ENCODE measurements around the gene UBE2L3.
"Not testable (repeated sequence)": the region's sequence is repeated elsewhere in the genome, so short reads cannot be mapped to it uniquely, and the experiment has no call there.

The UBE2L3 gene

DNA sequence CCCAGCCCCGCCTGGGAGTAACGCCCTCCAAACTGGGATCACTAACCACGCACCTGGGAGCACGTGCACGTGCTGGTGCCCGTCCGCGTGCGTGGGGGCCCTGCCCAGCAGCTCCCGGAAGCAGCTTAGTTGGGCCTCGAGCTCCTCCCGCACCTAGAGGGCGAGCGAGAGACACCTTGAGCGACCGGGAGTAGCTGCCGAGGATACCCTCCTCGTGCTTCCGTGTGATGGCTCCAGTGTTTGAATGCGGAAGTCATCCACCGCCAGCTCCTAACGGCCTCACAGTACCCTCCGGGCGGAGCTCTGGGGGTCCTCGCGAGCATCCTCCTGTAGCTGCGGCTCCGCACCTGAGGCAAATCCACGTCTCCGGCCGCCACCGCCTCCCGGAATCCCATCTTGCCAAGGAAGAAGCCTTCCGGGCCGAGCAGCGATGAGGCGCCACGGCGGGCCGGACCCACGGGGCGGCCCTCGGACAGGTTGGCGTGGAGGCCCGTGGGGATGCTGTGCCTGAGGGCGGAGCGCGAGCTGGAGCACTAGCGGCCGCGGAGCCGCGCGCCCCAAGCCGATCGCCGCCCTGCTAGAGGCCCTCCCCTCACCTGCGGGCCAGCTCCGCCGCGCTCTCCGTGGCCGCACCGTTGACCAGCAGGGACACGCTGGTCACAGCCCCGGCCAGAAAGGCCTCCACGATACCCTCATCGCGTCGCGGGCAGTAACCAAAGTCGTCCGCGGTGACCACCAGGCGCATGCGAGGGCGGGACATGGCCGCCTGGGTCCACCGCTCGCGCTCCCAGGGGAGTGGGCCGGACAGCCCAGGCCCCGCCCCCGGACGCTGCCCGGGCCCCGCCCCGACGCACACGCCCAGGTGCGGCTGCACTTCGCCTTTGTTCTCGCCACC, 62.0 kb downstream of the UBE2L3 start, which contains the start of gene YDJC:
Gene YDJC (minus strand): TSS at position 768 of the 895 bp plus-strand sequence. CDS start 8 bp downstream, at position 760.
- DNase-seq = peak; percentile 93 to 97

GRCh38 chr22:21631025-21631424, 63.5 kb downstream of the UBE2L3 start:
- DNase-seq = no peak

GRCh38 chr22:21632237-21632895, 64.9 kb downstream of the UBE2L3 start, which contains the start of gene CCDC116:
Gene CCDC116, plus strand, starts transcription at chr22:21632760. Its CDS starts 422 bp downstream, at chr22:21633182.
- DNase-seq = peak; percentile 49 to 62

- no peak for DNase-seq
These were observed 65.4 kb downstream of the UBE2L3 start for GRCh38 chr22:21632931-21633330.

GRCh38 chr22:21633481-21633880, 66.0 kb downstream of the UBE2L3 start:
- no peak for DNase-seq

- DNase-seq = no peak
These were observed 66.6 kb downstream of the UBE2L3 start for GRCh38 chr22:21634081-21634480.

- DNase-seq = no peak
These were observed 67.3 kb downstream of the UBE2L3 start for GRCh38 chr22:21634844-21635243.

GRCh38 chr22:21635771-21636510, 68.4 kb downstream of the UBE2L3 start:
- no peak for DNase-seq

DNA sequence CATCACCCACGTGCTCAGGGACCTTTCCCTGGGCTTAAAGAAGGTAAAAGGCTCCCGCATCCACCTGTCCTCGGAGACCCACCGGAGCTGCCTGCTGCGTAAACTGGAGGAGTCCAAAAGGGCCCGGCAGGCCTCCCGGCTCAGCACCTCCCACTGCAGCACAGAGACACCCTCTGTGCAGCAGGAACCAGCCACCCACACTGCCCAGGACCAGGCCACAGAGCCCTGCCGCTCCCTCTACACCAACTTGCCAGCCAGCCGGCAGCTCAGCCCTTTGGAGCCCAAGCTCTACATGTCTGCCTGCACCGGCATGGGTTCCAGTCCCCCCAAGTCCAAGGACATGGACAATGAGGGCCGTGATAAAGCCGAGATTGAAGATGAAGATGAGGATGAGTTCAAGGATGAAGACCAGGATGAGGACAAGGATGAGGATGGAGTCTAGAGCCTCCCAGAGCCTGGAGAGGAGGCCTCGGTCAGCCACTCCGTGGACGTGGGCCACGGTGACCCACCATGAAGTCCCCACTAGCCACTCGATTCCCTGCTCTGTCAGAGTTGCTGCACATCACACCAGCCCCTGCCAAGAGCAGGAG, 69.2 kb downstream of the UBE2L3 start:
- DNase-seq = no peak

DNA sequence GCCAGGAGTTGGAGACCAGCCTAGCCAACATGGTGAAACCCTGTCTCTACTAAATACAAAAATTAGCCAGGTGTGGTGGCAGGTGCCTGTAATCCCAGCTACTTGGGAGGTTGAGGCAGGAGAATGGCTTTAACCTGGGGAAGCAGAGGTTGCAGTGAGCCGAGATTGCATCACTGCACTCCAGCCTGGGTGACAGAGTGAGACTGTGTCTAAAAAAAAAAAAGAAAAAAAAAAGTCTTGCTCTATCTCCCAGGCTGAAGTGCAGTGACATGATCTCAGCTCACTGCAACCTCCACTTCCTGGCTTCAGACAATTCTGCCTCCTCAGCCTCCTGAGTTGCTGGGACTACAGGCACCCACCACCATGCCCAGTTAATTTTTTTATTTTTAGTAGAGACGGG, 69.9 kb downstream of the UBE2L3 start:
- DNase-seq = not testable (repeated sequence)

GRCh38 chr22:21639359-21639758, 71.8 kb downstream of the UBE2L3 start:
- DNase-seq = no peak

GRCh38 chr22:21640810-21641209, 73.3 kb downstream of the UBE2L3 start:
- no peak for DNase-seq

GRCh38 chr22:21641417-21641788, 73.9 kb downstream of the UBE2L3 start:
- no peak for DNase-seq

GRCh38 chr22:21641789-21642583, 74.5 kb downstream of the UBE2L3 start, which contains the start of gene SDF2L1:
Gene SDF2L1, plus strand, starts transcription at chr22:21642302. Its CDS starts 35 bp downstream, at chr22:21642337.
- peak; percentile 96 to 99 for DNase-seq

DNA sequence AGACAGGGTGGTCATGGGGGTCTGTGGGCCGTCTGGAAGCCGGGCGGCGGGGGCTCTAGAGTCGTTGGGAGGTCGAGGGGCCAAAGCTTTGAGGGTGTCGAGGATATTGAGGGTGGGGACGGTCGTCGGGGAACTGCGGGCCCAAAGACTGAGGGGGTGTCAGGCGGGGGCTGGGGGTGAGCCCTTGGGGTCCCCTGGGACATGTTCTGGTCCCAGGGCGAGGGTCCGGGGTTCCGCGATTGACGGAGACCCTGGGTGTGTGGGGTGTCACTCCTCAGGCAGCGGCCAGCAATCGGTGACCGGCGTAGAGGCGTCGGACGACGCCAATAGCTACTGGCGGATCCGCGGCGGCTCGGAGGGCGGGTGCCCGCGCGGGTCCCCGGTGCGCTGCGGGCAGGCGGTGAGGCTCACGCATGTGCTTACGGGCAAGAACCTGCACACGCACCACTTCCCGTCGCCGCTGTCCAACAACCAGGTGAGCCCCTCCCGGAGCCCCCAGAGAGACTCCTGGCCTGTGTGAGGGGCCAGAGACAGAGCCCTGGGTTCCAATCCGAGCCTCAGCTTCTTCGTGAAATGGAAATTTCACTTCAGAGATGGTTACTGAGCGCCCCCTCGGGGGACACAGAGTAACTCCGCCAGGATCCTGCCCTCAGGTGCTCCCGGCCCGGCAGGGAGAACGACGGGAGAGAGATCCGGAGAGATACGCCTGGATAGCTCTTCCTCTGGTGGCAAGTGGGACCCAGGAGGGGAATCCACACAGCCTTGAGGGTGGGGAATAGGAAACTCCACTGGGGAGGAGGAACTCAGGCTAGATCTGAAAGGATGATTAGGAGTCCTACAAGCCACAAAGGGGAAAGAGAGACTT, 75.3 kb downstream of the UBE2L3 start:
- DNase-seq = peak; percentile 52 to 60

- DNase-seq = no peak
These were observed 76.2 kb downstream of the UBE2L3 start for GRCh38 chr22:21643533-21644357.

DNA sequence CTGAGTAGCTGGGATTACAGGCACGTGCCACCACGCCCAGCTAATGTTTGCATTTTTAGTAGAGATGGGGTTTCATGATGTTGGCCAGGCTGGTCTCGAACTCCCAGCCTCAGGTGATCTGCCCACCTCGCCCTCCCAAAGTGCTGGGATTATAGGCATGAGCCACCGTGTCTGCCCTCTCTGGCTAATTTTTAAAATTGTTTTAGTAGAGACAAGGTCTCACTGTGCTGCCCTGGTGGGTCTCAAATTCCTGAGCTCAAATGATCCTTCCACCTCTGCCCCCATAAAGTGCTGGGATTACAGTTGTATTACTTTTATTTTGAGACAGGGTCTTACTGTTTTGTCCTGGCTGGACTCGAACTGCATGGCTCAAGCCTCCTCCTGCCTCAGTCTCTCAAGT, 78.0 kb downstream of the UBE2L3 start:
- not testable (repeated sequence) for DNase-seq

DNA sequence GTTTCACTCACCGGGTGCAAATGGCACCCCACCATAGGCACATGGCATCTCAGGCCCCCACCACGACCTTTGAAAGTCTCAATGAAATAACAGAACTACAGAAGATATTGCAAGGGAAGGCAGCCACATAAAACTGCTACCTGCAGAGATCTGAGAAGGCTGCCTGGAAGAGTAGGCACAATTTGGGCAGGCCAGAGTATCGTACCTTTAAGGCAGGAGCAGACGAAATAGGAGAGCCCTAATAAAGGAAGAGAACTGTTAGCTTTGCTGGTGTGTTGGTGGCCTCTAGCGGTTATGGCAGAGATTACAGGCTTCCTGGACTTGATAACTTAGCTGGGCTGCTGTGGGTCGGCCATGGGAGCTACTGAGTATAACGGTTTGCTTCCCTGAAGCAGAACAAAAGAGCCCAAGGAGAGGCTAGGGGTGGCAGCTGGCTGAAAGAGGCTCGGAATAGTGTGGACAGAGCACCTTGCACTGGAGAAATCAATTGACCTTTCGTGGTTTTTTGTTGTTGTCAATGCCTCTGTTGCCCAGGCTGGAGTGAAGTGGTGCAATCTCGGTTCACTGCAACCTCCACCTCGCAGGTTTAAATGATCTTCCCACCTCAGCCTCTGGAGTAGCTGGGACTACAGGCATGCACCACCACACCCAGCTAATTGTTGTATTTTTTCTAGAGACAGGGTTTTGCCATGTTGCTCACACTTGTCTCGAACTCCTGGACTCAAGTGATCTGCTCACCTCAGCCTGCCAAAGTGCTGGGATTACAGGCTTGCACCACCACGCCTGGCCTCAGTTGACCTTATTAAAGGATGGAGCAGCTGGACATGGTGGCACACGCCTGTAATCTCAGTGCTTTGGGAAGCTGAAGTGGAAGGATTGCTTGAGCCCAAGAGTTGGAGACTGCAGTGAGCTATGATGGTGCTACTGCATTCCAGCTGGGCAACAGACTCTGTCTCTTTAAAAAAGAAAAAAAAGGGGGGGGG, 79.4 kb downstream of the UBE2L3 start:
- peak; percentile 62 to 73 for DNase-seq

DNA sequence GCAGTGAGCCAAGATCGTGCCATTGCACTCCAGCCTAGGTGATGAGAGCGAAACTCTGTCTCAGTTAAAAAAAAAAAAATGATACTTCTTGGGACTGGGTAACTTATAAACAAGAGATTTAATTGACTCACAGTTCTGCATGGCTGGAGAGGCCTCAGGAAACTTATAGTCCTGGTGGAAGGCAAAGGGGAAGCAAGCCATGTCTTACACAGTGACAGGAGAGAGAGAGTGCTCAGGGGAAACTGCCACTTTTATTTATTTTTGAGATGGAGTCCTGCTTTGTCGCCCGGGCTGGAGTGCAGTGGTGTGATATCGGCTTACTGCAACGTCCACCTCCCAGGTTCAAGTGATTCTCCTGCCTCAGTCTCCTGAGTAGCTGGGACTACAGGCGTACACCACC, 82.8 kb downstream of the UBE2L3 start:
- no peak for DNase-seq

All from stimulated activated CD4-positive, alpha-beta T cell treated with anti-CD3 and anti-CD28 coated beads, Interleukin-4, amount 100 ng/mL, for 4 hours (primary cell).